GM21529 (cell line): ENCODE results near the gene PPP1R3C.

Experiments used
- ATAC-seq: cut with Tn5 transposase; IDR thresholded peaks from one replicate; pipeline ENCODE4 v1.9.1; 2021; ENCODE audit not compliant: unreplicated experiment

PPP1R3C gene

DNA sequence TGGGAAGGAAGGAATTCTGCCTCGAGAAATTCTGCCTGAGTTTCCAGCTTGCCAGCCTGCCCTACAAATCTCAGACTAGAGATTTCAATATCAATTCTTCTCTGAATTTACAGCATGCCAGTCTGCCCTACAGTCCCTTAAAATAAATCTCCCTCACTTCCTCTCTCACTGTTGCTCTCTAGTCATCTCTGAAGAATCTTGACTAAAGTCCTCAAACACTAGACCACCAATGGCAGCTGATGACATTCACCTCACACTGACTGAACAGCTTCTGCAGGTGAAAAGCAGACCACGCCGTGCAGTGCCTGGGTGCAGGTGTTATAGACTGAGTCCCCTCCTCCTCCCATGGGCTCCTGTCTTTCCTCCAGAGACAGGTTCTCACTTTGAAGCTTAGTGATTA, 30.4 kb downstream of the PPP1R3C start:
- no peak for ATAC-seq

- no peak for ATAC-seq
Observed at GRCh38 chr10:91601212-91601611, 31.7 kb downstream of the PPP1R3C start.

GRCh38 chr10:91598211-91598977, 34.5 kb downstream of the PPP1R3C start:
- ATAC-seq: no peak

GRCh38 chr10:91597197-91597881, 35.5 kb downstream of the PPP1R3C start:
- ATAC-seq: no peak

GRCh38 chr10:91596825-91597196, 36.1 kb downstream of the PPP1R3C start:
- ATAC-seq: no peak

DNA sequence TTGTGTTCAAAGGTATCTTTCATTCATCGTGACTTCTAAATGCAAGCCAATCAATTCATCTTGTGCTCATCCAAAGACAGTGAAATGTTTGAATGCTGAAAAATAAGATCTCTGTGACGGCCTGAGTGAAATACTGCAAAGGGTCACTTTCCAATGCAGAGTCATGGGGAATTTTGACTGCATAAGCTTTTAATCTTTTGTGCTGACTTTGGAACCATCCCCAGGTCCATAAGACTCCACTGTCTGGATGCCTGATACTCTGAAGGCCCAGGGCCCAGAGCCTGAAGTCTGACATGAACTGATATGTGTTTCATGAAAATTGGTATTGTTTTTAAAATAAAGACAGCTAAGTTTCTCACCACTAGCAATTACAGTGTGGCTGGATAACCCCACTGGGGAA, 39.0 kb downstream of the PPP1R3C start:
- no peak for ATAC-seq

DNA sequence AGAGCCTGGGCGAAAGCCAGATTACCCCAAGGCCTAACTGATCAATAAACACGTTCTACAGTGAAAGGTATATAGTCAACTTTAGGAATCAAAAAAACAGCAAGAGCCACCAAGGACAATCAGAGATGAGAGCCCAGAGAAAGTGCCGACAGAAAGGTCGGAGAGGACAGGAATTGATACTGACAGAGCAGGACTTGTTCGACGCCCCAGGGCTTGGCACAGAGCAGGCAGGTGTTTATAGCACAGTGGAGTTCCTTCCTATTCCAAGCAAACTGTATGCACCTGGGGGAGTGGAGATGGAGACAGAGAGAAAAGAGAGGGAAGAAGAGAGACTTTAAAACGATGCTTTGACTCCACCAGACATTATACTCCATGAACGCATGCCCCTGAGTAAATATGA, 39.5 kb downstream of the PPP1R3C start:
- ATAC-seq: no peak

- no peak for ATAC-seq
Observed at GRCh38 chr10:91592266-91592975, 40.5 kb downstream of the PPP1R3C start.

DNA sequence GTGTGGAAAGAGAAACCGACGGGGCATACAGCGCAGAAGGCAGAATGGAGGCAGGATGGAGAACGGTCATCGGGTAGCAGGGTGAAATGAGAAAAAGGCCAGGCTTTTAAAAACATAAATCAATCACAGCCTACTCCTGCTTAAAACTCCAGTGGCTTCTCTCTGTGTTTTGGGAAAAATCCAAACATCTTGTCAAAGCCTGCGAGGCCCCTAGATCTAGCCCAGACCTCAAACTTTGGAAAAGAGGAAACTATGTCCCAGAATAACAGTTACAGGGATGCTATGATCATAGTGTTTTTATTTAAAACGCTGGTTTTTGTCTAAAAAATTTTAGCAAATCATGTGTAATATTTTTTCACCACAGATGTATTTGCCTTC, 41.1 kb downstream of the PPP1R3C start:
- ATAC-seq: no peak

DNA sequence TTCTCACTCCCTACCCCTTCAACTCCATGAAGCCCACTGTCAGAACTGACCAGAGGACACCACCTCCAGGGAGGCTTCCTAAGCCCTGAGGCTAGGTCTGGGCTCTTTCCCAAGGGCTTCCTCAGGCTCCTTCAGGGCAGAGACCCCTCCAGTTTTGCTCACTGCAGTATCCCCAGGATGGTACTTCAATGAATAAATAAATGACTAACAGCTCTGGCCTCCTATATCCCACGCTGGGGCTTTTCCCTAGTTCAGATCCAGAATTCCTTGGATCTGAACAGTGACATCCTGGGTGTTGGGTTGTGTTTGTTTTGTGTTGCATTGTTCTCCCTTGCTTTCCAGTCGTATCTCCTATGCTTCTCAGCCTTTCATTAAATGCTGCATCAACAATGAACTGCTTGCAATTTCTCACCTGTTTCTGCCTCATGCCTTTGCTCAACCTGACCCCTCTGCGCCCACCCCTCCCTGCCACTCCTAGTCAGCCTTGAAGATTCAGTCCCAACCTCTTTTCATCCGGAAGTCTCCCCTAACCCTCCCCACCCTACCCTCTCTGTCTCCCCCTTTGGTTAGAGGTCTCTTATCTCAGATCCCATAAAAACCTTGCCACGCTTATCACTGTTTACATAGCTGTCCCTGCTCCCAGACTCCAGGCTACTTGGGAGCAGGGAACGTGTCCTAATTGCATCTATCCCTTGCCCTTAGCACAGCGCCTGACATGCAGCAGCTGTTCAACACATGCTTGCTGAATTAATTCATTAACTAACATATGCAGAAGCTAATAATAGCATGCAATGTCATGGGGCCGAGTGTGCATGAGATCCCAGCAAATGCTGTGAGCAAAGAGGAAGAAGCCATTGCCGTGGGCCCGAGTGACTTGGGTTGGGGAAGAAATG, 41.7 kb downstream of the PPP1R3C start:
- no peak for ATAC-seq

GRCh38 chr10:91590142-91590903, 42.5 kb downstream of the PPP1R3C start:
- ATAC-seq: no peak

DNA sequence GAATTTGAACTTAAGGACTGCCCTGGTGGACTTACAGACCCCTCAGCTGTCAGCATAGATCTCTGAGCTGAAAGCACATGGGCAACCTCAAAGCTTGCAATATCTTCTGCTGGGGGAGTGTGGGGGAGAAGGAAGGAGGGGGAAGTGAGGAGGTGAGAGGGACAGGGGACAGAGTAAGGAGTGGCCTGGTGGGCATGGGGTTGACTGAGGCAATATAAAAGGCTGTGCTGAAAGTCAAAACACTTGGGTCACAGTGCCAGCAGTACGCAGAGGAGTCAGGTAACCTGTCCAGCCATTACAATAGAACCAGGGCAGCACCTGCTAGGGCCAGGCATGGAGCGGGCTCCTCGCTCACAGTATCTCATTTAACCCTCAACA, 43.2 kb downstream of the PPP1R3C start:
- no peak for ATAC-seq

DNA sequence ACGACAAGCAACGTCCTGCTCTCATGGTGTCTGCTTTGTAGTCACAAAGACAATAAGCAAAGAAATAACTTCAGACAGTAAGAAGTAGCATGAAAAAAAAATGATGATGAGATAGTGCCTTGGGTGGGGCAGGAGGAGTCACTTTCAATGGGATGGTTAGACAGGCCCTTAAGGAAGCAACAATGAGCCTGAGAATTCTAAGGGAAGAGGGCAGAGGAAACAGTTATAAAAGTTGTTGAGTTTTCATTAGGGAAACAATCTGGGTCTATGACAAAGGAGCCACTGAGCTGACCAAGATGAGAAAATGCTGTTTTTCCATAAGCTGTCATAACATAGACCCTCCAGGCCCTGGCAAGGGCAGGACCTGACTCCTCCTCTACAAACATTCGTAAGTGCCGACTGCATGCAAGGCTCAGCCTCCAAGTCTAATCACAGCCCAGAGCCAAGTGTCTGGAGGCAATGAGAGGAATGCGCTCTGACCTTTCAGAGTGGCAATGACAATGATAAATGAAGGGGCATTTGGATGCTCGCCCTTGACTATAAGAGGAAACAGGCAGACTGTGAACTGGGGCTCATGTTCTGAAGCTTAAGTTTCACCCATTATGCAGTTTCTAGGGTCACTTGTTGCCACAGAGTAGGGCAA, 43.7 kb downstream of the PPP1R3C start:
- ATAC-seq: no peak

- ATAC-seq: no peak
Observed at GRCh38 chr10:91587710-91588638, 44.9 kb downstream of the PPP1R3C start.

- no peak for ATAC-seq
Observed at GRCh38 chr10:91582153-91582554, 50.7 kb downstream of the PPP1R3C start.

GRCh38 chr10:91579329-91579985, 53.4 kb downstream of the PPP1R3C start:
- ATAC-seq: no peak
